Stimulated activated CD4-positive, alpha-beta T cell treated with anti-CD3 and anti-CD28 coated beads, Interleukin-15, amount 100 ng/mL, for 24 hours (primary cell): ENCODE data around the gene SMG1.

Experiments used
- DNase-seq: peaks from one replicate; pipeline ENCODE4 v3.0.0-alpha.2; 2020

Gene SMG1

GRCh38 chr16:18842565-18842964, 83.6 kb downstream of the SMG1 start:
- no peak for DNase-seq

GRCh38 chr16:18841833-18842525, 84.2 kb downstream of the SMG1 start:
- no peak for DNase-seq

GRCh38 chr16:18839555-18839954, 86.7 kb downstream of the SMG1 start:
- DNase-seq = no peak

- DNase-seq = no peak
Observed at GRCh38 chr16:18836702-18837101, 89.5 kb downstream of the SMG1 start.

- no peak for DNase-seq
Observed at GRCh38 chr16:18834864-18835263, 91.3 kb downstream of the SMG1 start.

- no peak for DNase-seq
Observed at GRCh38 chr16:18833707-18834505, 92.3 kb downstream of the SMG1 start.

- no peak for DNase-seq
Observed at GRCh38 chr16:18832613-18833012, 93.6 kb downstream of the SMG1 start.

- no peak for DNase-seq
Observed at GRCh38 chr16:18832006-18832405, 94.2 kb downstream of the SMG1 start.

GRCh38 chr16:18829251-18829650, 97.0 kb downstream of the SMG1 start:
- DNase-seq = no peak

- DNase-seq = no peak
Observed at GRCh38 chr16:18827890-18828289, 98.3 kb downstream of the SMG1 start.

- no peak for DNase-seq
Observed at GRCh38 chr16:18816286-18816685, 109.9 kb downstream of the SMG1 start.

GRCh38 chr16:18811925-18812324, 114.3 kb downstream of the SMG1 start:
- no peak for DNase-seq

GRCh38 chr16:18809165-18809564, 117.0 kb downstream of the SMG1 start:
- DNase-seq = no peak

- DNase-seq = no peak
Observed at GRCh38 chr16:18805257-18805773, 120.9 kb downstream of the SMG1 start.

GRCh38 chr16:18804540-18804939, 121.7 kb downstream of the SMG1 start:
- DNase-seq = no peak

- no peak for DNase-seq
Observed at GRCh38 chr16:18803569-18804462, 122.4 kb downstream of the SMG1 start.

GRCh38 chr16:18802767-18803343, 123.4 kb downstream of the SMG1 start:
- DNase-seq = no peak

GRCh38 chr16:18801145-18801972, 124.8 kb downstream of the SMG1 start, which contains the start of gene ARL6IP1:
Gene ARL6IP1 (minus strand): TSS chr16:18801549. CDS start chr16:18801466, 83 bp downstream.
- DNase-seq = peak; percentile 99

GRCh38 chr16:18800775-18801144, 125.4 kb downstream of the SMG1 start:
- no peak for DNase-seq

GRCh38 chr16:18800293-18800692, 125.9 kb downstream of the SMG1 start:
- no peak for DNase-seq

- DNase-seq = no peak
Observed at GRCh38 chr16:18799500-18799899, 126.7 kb downstream of the SMG1 start.

- no peak for DNase-seq
Observed at GRCh38 chr16:18797746-18798145, 128.5 kb downstream of the SMG1 start.
